ENCODE results near the gene MLST8.
"Not testable (repeated sequence)": the region's sequence is repeated elsewhere in the genome, so short reads cannot be mapped to it uniquely, and the experiment has no call there.

The MLST8 gene

DNA sequence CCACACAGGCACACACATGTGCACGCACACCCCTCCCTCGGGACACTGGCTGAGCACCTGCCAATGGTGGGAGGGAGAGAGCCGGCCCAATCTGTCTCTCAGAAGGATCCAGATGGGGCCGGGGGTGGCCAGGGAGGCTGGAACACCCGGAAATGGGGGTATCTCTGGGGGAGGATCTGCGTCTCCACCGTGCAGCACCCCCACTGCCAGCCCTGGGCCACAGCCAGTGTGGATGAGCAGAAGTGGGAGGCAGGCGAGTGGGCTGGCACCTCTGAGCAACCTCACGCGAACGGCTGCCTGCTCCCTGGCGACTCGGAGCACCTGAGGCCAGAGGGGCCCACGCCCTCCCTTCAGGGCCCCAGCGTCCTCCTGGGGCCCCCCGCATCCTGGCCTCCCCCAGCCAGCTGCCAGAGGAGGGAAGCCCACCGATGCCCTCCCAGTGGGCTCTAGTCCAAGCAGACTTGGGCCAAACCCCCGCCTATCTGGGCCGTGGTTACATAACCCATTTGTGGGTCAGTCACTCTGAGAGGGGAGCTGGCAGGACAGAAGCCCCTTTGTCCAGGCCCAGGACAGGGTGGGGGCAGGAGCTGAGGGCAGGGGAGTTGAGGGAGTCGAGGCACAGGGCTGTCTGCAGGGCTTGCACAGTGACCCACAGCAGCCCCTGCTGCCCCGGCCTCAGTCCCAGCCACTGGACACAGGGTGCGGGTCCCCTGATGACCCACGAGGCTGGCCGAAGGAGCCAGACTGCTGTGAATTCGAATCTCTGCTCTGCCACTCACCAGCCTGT is 14.4 kb upstream of the MLST8 start:
- no peak for DNase-seq (ENCODE audit: low spot score)

DNA sequence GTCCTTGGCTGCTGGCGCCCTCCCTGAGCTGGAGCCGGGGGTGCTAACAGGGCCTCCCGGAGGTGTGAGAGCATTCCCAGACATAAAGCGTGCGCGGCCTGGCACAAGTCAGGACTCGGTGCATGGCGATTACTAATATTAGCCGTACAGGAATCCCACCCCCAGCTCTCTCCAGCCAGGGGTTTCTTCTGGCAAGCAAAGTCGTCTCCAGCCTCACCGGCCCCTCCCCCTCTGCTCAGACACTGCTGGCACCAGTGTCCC is 13.9 kb upstream of the MLST8 start:
- no peak for DNase-seq (ENCODE audit: low spot score)

DNA sequence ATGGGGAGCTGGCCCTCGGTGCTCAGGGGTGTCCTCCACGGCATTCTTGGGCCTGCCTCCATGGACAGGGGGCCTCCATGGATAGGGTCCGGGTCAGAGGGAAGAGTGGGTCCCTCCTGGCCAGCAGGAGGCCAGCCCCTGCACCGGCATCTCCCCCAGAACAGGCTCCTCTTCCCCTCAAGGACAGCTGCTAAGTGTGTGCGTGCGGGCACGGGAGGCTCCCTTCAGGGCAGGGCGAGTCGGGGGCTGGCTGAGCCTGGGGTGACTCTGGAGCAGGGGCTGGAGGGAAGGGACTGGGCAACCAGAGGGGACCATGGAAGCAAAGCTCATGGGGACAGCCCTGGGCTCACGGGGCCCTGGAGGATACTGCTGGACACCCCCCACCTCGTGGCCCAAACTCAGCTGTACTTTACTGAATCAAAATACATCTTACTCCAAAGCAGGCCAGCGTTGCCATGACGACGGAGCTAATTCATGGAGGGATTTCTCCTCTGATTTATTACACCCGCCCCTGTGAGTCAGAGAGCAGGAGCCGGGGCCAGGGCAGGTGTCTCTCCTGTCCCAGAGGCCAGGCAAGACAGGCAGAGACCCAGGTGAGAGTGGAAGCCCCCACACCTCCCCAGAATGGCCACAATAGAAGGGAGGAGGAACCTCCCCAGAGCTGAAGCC is 11.0 kb upstream of the MLST8 start:
- no peak for DNase-seq (ENCODE audit: low spot score)

DNA sequence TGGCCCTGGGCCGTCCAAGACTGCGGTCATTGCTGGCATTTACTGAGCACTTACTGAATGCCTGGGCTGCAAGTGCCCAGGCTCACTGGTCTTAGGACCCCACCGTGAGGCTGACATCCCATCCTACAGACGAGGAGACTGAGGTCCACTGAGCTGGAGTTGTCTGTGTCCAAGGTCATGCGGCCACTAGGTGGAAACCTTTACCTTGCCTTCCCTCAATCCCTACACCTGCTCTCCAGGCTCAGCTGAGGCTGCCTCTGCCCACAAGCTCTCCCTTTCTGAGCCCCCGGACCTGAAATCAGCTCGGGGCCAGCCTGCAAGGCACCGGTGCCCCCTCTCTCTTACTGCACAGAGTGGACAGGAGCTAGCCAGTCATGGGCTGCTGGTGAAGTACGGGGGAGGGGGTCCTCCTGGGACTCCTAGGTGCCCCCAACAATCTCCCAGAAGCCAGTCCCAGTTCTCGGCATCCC is 10.4 kb upstream of the MLST8 start:
- no peak for DNase-seq (ENCODE audit: low spot score)

DNA sequence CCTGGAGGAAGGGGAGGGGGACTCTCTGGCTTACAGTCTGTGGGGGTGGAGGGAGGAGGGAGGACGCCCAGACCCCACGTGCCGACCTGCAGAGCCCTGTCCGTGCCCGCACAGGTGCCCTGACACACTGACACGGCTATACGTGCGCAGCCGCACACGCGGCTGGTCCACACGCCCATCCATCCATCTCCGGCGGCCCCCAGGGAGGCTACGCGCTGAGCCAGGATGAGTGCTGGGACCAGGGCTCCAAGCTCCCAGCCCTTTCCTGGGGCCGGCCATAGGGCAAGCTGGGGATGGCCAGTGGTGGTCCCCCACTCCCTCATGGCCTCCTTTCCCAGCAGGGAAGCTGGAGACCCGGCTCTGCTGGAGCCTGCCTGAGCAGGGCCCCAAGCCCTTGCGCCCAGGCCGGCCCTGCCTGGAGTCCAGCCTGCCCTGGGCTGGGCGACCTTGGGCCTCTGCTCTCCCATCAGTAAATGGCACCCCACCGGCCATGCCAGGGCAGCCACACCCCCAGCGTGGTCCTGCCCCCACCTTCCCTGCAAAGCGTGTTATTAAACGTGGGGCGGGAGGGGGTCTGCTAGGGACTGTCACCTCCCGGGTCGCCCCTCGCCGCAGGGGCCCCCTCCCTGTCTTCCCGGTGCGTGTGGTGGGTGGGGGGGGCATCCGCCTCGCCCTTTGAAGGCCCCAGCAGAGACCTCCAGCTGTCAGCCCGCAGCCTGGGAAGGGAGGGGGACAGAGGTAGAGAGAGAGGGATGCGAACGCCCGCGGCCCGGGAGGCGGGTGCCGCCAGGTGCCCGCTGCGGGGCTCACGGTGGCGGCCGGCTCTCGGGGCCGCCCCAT is 9.7 kb upstream of the MLST8 start:
- DNase-seq (ENCODE audit: low spot score) = no peak

DNA sequence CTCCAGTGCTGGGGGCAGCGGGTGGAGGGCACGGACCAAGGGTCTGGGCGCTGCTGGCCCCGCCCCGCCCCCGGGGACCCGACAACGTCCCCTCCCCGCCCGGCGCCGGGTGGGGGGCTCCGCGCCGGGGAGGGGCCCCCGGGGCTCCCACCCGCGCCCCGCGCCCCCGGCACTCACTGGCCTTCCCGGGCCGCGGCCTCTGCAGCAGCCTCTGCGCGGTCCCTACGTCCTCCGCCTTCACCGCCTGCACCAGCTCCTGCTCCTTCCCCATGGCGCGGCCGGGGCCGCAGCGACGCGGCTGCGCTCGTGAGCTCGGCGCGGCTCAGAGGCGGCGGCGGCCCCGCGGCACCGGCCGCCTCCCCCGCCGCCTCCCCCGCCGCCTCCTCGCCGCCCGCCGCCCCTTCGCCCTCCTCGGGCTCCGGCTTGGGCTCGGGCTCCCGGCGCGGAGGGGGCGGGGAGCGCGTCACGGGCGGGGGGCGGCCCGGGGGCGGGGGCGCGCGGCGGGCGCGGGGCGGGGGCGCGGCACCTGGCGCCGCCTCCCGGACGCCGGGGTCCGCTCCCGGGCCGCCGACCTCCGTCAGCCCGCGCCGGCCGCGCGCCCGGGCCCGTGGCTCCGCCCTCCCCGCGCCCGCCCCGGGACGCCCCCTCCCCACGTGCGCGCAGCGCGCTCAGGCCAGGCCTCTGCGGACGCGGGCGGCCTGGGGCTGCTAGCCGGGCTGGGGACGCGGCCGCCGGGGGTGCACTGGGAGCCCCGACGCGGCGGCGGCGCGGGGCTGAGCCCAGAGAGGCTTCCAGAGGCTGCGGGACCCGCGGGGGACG is 8.9 kb upstream of the MLST8 start, which contains the start of gene CASKIN1:
CASKIN1 (minus strand) TSS at position 444 of the 819 bp plus-strand sequence; CDS start at position 271, 173 bp downstream.
- DNase-seq (ENCODE audit: low spot score) = no peak

DNA sequence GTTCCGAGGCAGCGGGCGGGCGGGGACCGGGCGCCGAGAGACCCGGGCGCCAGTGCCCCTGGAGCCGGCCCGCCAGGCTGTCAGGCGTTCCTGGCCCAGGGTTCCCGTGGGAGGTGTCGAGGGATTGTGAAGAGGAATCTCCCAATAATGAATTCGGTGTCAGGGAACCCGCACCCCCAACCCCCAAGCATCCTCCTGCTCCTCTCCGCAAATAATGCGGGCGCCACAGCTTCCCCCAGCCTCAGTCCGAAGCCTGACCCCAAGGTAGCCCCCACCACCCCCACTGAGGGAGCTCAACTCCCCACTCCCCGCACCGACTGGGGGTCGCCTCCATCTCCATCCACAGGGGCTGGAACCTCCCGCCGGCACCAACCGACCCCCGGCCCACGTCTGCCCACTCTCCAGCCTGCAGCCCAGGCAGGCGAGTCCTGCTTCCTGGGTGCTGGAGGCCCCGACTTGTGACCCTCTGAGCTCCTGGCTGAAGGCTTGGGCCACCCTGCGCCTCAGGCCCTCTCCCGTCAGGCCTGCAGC is 8.2 kb upstream of the MLST8 start:
- DNase-seq (ENCODE audit: low spot score) = no peak

DNA sequence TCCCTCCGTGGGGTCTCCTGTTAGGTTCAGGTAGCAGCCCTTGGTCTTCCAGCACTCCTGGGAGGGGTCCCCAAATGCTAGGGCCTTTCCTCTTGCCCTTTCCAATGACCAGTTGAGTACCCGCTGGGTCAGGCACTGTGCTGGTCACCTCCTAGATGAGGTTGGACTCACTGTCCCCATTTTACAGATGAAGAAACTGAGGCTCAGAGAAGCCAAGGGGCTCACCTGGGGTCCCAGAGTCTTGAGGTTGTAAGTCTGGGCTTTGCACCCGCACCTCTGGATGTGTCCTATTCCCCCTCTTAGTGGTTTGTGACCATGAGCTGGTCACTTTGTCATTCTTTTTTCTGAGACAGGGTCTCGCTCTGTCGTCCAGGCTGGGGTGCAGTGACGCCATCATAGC is 7.5 kb upstream of the MLST8 start:
- DNase-seq (ENCODE audit: low spot score) = no peak

DNA sequence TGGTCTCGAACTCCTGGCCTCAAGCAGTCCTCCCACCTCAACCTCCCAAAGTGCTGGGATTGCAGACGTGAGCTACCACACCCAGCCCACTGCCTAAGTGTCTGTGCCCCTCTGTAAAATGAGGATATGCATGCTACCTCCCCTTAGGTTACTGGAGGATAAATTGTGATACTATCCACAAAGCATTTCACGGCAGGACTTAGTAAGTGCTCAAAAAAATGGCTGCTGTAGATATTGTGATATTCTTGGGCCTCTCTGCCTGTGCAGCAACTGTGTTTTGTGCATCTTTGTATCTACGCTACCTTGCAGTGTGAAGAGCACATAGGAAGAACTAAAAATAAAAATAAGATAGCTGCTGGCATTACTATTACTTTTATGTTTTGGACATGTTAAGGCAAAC is 7.0 kb upstream of the MLST8 start:
- no peak for DNase-seq (ENCODE audit: low spot score)

DNA sequence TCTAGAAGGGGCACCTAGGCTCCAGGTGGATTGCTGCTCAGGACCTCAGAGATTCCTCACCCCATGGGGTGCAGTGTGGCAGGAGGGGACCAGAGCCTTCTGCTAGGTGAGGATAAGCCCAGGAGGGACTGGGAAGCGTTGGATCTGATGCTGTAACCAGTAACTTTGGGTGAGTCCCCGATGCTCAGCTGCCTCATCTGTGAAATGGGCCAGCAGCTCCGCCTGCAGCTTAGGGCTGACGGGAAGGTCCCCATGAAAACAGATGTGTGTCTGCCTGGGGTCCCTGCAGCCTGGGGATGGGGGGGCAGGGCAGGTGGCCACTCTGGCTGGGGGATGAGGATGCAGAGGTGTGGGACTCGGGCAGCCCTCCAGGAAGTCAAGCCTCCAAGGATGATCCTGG is 6.2 kb upstream of the MLST8 start:
- DNase-seq (ENCODE audit: low spot score) = no peak

DNA sequence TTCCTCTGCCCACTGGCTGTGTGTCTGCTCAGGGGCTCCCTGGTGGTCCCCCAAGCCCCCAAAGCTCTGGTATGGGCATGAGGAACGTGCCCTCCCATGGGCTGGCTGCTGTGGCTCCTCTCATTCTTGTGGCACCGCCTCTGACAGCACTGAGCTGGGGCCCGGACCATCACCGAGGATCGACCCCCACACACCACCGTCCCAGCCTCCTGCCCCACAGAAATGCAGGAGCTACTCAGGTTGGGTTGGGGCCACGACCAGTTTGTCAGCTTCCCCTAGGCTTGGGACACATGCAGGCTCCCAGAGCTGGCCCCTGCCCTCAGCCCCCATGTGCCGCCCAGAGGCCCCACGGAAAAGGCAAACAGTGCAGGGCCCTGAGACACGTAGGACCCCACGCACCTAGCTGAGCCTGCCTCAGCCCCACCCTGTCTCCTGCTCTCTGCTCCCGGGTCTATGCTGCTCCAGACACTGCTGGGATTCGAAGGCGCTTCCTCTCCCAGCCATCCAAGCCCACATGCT is 5.6 kb upstream of the MLST8 start:
- no peak for DNase-seq (ENCODE audit: low spot score)

DNA sequence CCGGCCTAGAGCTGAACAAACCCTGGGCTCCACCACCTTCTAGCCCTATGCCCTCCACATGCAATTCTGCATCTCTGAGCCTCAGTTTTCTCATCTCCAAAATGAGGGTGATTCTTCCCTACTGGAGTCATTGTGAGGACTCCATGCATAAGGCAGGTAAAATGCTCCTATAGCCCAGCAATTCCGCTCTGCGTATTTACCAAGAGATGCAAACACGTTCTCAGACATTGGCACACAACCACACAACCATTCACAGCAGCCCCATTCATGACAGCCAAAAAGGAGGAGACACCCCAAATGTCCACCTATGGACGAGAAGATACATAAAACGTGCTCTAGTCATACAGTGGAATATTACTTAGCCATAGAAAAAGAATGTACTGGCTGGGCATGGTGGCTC is 4.9 kb upstream of the MLST8 start:
- no peak for DNase-seq (ENCODE audit: low spot score)

DNA sequence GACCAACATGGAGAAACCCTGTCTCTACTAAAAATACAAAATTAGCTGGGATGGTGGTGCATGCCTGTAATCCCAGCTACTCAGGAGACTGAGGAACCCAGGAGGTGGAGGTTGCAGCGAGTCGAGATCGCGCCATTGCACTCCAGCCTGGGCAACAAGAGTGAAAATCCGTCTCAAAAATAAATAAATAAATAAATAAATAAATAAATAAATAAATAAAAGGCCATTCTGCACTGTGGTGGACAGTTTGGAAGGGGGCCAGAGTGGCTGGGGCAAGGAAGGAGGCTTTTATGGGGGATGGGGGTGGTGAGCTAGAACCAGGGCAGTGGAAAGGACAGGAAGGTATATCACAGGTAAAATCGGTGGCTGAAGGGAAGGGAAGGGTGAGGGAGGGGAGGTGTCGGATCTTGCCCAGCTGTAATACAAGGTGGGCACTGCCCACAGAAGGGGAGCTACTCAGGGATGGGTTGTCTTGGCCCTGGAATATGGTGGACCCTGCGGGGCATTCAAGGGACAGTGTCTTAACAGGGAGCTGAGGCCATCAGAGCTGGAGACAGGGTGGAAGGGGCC is 2.0 kb upstream of the MLST8 start:
- DNase-seq (ENCODE audit: low spot score) = not testable (repeated sequence)

DNA sequence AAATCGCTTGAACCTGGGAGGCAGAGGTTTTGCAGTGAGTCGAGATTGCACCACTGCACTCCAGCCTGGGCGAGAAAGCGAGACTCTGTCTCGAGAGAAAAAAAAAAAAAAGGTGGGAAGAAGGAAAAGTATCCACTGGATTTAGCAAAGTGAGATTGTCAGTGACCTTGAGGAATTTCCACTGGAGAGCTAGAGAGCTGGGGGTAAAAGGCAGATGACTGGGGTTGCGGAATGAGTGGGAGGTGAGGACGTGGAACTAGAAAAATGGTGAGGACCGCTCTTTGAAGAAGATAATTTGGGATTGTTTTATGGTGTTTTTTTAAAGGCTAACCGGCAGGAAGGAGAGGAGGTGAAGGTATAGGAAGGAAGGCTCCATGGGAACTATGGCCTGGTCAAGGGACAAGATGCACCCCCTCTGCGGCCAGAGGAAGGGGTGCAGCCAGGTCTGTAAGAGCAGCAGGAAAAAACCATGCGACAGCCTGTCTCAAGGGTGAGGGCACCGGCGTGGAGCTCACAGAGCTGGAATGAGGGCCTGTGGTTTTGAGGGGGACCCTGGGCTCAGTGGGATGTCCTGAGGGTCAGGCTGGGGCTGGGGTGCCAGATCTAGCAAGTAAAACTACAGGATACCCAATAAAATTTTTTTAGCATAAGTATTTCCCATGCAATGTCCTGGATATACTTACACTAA is 694 bp upstream of the MLST8 start:
- DNase-seq (ENCODE audit: low spot score) = no peak

DNA sequence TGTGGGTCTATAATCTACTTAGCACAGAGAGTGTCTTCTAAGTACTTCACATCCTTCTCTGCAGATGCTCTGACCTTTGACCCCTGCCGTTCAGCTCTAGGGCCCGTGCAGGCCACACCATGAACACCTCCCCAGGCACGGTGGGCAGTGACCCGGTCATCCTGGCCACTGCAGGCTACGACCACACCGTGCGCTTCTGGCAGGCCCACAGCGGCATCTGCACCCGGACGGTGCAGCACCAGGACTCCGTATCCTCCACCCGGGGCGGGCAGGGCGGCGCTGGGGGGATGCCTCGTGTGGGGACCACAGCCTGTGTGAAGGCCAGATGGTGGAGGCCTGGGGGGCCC is 686 bp downstream of the MLST8 start:
- DNase-seq (ENCODE audit: low spot score) = no peak

DNA sequence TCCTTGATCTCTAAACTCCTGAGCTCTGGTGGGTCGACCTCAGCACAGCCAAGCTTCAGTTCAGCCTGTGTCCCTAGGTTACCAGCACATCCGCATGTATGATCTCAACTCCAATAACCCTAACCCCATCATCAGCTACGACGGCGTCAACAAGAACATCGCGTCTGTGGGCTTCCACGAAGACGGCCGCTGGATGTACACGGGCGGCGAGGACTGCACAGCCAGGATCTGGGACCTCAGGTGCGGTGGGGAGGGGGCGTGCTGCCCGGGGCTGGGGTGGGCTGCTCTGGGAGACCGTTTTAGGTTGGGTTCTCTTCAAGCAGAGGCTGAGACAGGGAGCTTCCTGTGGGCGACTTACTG is 1.1 kb downstream of the MLST8 start:
- DNase-seq (ENCODE audit: low spot score) = no peak

DNA sequence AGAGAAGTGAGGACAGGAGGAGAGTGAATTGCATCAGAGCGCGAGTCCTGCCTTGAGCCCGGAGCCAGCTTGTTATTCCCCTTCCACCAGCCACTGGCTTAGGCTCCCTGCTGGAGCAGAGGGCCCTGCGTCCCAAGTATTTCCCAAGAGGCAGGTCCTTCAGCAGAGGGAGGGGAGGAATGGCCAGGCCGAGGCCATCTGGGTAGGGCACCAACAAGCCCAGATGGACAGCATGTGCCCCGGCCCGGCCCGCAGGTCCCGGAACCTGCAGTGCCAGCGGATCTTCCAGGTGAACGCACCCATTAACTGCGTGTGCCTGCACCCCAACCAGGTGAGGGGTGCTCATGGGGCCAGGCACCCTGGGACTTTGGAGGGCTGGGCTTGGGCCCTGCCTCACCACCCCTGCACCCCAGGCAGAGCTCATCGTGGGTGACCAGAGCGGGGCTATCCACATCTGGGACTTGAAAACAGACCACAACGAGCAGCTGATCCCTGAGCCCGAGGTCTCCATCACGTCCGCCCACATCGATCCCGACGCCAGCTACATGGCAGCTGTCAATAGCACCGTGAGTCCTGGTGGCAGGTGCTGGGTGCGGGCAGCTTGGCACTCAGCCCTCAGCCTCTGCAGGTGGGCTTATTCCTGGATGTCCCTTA is 1.7 kb downstream of the MLST8 start:
- no peak for DNase-seq (ENCODE audit: low spot score)

DNA sequence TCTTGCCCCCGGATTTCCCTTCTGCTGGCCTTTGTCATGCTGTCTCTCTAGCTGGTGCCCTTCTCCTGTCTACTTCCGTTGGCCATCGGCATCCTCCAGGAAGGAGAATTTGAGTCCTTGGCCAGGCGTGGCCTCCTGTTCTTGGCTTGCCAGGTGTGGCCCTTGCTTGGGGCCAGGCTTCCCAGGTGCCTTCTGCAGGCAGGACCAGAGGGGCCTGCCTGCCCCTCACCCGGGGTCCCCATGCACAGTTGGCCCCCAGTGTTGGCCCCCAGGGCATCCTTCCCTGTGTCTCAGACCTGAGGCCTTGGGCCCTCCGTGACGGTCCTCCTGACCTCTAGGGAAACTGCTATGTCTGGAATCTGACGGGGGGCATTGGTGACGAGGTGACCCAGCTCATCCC is 2.6 kb downstream of the MLST8 start:
- no peak for DNase-seq (ENCODE audit: low spot score)

DNA sequence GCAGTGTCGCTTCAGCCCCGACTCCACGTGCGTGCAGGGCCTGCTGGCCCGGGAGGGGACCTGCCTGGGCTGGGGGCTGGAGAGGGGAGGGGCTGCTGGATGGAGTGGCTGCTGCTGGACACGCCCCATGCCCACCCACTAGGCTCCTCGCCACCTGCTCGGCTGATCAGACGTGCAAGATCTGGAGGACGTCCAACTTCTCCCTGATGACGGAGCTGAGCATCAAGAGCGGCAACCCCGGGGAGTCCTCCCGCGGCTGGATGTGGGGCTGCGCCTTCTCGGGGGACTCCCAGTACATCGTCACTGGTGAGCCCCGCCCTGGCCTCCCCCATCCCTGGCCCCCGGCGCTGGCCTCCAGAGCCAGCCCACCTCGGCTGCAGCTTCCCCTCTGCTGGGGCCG is 3.1 kb downstream of the MLST8 start:
- DNase-seq (ENCODE audit: low spot score) = no peak

DNA sequence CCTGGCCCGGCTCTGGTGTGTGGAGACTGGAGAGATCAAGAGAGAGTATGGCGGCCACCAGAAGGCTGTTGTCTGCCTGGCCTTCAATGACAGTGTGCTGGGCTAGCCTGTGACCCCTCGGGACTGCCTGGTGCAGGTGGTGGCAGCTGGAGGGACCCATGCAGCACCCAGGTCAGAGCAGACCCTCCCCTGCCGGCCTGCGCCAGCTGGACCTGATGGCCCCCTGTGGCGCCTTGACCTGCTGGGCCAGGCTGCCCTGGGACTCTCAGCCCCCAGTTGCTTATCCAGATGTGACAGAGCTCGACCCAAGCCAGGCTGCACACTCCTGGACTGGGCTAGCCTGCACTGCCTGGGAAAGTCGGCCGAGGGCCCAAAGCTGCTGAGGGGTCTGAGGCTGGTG is 3.5 kb downstream of the MLST8 start:
- no peak for DNase-seq (ENCODE audit: low spot score)

Measured in putamen (tissue), 1 donor.